ENCODE results near the gene TCTN1. TPM values are rescaled to one million over a fixed set of nuclear protein-coding genes. Genes with fewer than 3 reads are reported as not detected.
A peak's percentile ranks its signal among the peaks of the same experiment; 100 is the strongest.
"Not testable (repeated sequence)": the region's sequence is repeated elsewhere in the genome, so short reads cannot be mapped to it uniquely, and the experiment has no call there.

The TCTN1 gene
- polyA plus RNA-seq (ENCODE audit: insufficient read length in 4 of 4) = 100 to 1,000 TPM in 2 of 4 donors, 10 to 100 TPM in 2; 69.8 to 112 (median 94.2) TPM

GRCh38 chr12:110613771-110614684 lies at the start of gene TCTN1:
TCTN1 (plus strand) TSS chr12:110614129; CDS start chr12:110614183, 54 bp downstream.
- peak; percentile 69 to 91 (median 84) for DNase-seq (ENCODE audit: low read depth in 4 of 4, low spot score in 2 of 4)

- DNase-seq (ENCODE audit: low read depth in 4 of 4, low spot score in 2 of 4) = no peak
Measured at GRCh38 chr12:110564471-110564991, 49.4 kb upstream of the TCTN1 start.

- DNase-seq (ENCODE audit: low read depth in 4 of 4, low spot score in 2 of 4) = no peak
Measured at GRCh38 chr12:110565894-110566871, 47.7 kb upstream of the TCTN1 start.

- no peak for DNase-seq (ENCODE audit: low read depth in 4 of 4, low spot score in 2 of 4)
Measured at GRCh38 chr12:110566993-110567392, 46.9 kb upstream of the TCTN1 start.

- no peak for DNase-seq (ENCODE audit: low read depth in 4 of 4, low spot score in 2 of 4)
Measured at GRCh38 chr12:110568752-110569151, 45.2 kb upstream of the TCTN1 start.

- not testable (repeated sequence) for DNase-seq (ENCODE audit: low read depth in 4 of 4, low spot score in 2 of 4)
Measured at GRCh38 chr12:110569838-110570237, 44.1 kb upstream of the TCTN1 start.

- DNase-seq (ENCODE audit: low read depth in 4 of 4, low spot score in 2 of 4) = not testable (repeated sequence)
Measured at GRCh38 chr12:110570798-110571197, 43.1 kb upstream of the TCTN1 start.

- DNase-seq (ENCODE audit: low read depth in 4 of 4, low spot score in 2 of 4) = no peak
Measured at GRCh38 chr12:110574044-110574443, 39.9 kb upstream of the TCTN1 start.

GRCh38 chr12:110574717-110575230 lies 39.2 kb upstream of the TCTN1 start:
- DNase-seq (ENCODE audit: low read depth in 4 of 4, low spot score in 2 of 4) = not testable (repeated sequence)

- DNase-seq (ENCODE audit: low read depth in 4 of 4, low spot score in 2 of 4) = no peak
Measured at GRCh38 chr12:110575326-110575725, 38.6 kb upstream of the TCTN1 start.

GRCh38 chr12:110576504-110576903 lies 37.4 kb upstream of the TCTN1 start:
- DNase-seq (ENCODE audit: low read depth in 4 of 4, low spot score in 2 of 4) = no peak

- DNase-seq (ENCODE audit: low read depth in 4 of 4, low spot score in 2 of 4) = no peak
Measured at GRCh38 chr12:110577864-110578693, 35.9 kb upstream of the TCTN1 start.

GRCh38 chr12:110578694-110579534 lies 35.0 kb upstream of the TCTN1 start:
- DNase-seq (ENCODE audit: low read depth in 4 of 4, low spot score in 2 of 4) = no peak

GRCh38 chr12:110579535-110580253 lies 34.2 kb upstream of the TCTN1 start:
- DNase-seq (ENCODE audit: low read depth in 4 of 4, low spot score in 2 of 4) = no peak

GRCh38 chr12:110581931-110582275 lies 32.0 kb upstream of the TCTN1 start:
- no peak for DNase-seq (ENCODE audit: low read depth in 4 of 4, low spot score in 2 of 4)

GRCh38 chr12:110582276-110583136 lies 31.4 kb upstream of the TCTN1 start:
- no peak for DNase-seq (ENCODE audit: low read depth in 4 of 4, low spot score in 2 of 4)

All from left renal cortex interstitium (tissue), 4 donors.